ENCODE data around the gene SVOPL. TPM values are rescaled to one million over a fixed set of nuclear protein-coding genes. Genes with fewer than 3 reads are reported as not detected.
"Not testable (repeated sequence)": the region's sequence is repeated elsewhere in the genome, so short reads cannot be mapped to it uniquely, and the experiment has no call there.

Gene SVOPL
- total RNA-seq, 1 donor from 2014 or later: not detected

DNA sequence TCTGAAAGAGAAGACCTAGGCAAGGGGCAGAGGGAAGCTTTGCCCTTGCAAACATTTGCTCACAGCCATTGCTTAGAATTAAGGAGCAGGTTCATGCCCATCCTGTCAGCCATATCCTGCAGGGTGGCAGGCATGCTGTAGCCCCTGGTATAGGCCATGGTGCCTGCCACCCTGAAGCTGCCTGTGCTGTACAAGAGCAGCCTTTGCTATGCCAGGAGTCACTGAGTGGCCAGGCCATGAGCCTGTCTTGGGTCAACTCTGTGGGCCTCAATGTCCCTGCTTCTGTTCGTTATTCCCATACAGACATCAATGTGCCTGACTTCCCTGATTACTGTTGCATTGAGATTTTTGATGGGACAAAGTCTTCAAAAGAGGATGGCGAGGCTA, 368 bp upstream of the SVOPL start:
- DNase-seq (ENCODE audit: low read depth, low spot score): no peak
- TF ChIP-seq, protein P1, sequence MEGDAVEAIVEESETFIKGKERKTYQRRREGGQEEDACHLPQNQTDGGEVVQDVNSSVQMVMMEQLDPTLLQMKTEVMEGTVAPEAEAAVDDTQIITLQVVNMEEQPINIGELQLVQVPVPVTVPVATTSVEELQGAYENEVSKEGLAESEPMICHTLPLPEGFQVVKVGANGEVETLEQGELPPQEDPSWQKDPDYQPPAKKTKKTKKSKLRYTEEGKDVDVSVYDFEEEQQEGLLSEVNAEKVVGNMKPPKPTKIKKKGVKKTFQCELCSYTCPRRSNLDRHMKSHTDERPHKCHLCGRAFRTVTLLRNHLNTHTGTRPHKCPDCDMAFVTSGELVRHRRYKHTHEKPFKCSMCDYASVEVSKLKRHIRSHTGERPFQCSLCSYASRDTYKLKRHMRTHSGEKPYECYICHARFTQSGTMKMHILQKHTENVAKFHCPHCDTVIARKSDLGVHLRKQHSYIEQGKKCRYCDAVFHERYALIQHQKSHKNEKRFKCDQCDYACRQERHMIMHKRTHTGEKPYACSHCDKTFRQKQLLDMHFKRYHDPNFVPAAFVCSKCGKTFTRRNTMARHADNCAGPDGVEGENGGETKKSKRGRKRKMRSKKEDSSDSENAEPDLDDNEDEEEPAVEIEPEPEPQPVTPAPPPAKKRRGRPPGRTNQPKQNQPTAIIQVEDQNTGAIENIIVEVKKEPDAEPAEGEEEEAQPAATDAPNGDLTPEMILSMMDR (conservative IDR thresholded peaks at IDR 0.05): no peak
- Mint-ChIP-seq H3K27ac (ENCODE audit: unreplicated experiment) (no peak overlapping the region), H3K27me3 (ENCODE audit: low read depth) (peaks cover 11% of the 10 kb centered on the region), H3K9me3 (no peaks in the 10 kb centered on the region), H3K4me3 (no peak overlapping the region), H3K36me3 (ENCODE audit: low read depth) (no peaks in the 10 kb centered on the region), H3K4me1 (no peaks in the 10 kb centered on the region)

DNA sequence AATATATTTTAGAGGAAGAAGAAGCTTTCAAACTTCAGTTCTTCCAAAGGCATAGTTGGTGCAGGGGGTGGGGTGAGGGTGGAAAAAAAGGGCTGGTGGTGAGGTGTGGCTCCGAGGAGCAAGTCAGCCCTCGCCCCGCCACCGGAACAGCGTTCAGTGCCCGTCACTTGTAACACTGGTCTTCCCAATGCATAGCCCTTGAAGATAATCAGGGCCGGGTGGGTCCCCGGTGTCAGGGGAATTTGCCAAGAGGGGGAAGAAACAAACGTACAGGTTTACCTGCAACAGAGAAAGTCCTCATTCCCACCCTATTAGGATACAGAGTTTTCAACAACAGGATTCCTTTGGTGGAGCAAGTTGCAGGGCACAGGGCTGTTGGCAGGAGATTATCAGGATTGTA, 1.5 kb downstream of the SVOPL start:
- Mint-ChIP-seq H3K27ac (ENCODE audit: unreplicated experiment) (no peak overlapping the region), H3K27me3 (ENCODE audit: low read depth) (peaks cover 11% of the 10 kb centered on the region), H3K9me3 (no peaks in the 10 kb centered on the region), H3K36me3 (ENCODE audit: low read depth) (no peaks in the 10 kb centered on the region), H3K4me3 (no peak overlapping the region), H3K4me1 (no peaks in the 10 kb centered on the region)
- DNase-seq (ENCODE audit: low read depth, low spot score): no peak
- TF ChIP-seq, protein P1 (conservative IDR thresholded peaks at IDR 0.05): no peak

DNA sequence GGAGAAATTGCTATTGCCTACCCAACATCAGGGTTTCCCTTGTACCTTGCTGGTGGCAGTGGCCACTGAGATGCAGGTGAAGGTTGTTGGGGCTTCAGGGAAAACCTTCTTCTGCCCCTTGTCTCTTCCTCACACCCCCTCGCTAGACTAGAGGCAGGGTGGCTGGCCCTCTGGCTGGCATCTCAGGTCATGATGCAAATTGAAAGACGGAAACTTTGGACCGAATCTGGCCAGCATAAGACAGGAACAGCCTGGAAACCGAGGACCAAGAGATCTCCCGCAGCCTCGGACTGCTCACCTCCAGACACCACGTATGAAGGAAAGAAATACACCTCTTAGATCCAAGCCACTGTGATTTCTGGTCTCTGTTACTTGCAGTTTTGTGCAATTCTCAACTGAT, 2.9 kb downstream of the SVOPL start:
- Mint-ChIP-seq H3K9me3 (no peaks in the 10 kb centered on the region), H3K4me1 (no peaks in the 10 kb centered on the region), H3K36me3 (ENCODE audit: low read depth) (no peaks in the 10 kb centered on the region), H3K27me3 (ENCODE audit: low read depth) (peaks cover 11% of the 10 kb centered on the region), H3K4me3 (no peak overlapping the region), H3K27ac (ENCODE audit: unreplicated experiment) (no peak overlapping the region)
- DNase-seq (ENCODE audit: low read depth, low spot score): no peak
- TF ChIP-seq, protein P1 (conservative IDR thresholded peaks at IDR 0.05): no peak

DNA sequence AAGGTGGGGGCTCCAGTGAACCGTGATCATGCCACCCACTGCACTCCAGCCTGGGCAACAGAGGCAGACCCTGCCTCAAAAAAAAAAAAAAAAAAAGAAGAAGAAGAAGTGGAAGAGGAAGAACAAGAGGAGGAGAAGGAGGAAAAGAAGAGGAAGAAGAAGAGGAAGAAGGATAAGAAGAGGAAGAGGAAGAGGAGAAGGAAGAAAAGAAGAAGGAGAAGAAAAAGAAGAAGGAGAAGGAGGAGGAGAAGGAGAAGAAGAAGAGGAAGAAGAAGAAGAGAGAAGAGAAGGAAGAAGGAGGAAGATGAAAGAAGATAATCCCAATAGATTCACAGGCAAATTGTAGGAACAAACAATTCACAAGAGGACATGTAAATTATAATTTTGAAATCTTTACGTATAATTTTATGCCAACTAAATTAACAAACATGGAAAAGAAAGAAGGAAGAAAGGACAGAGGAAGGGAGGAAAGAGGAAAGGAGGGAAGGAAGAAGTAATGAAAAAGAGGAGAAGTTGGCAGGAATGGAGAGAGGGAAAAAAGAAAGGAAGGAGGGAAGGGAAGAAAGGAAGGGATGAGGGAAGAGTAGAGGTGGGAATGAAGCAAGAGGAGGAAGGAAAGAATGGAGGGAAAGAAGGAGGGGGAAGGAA, 3.5 kb downstream of the SVOPL start:
- Mint-ChIP-seq H3K27me3 (ENCODE audit: low read depth) (peaks cover 11% of the 10 kb centered on the region), H3K27ac (ENCODE audit: unreplicated experiment) (no peak overlapping the region), H3K4me1 (no peaks in the 10 kb centered on the region), H3K9me3 (no peaks in the 10 kb centered on the region), H3K4me3 (no peak overlapping the region), H3K36me3 (ENCODE audit: low read depth) (no peaks in the 10 kb centered on the region)
- TF ChIP-seq, protein P1 (conservative IDR thresholded peaks at IDR 0.05): no peak
- DNase-seq (ENCODE audit: low read depth, low spot score): no peak

DNA sequence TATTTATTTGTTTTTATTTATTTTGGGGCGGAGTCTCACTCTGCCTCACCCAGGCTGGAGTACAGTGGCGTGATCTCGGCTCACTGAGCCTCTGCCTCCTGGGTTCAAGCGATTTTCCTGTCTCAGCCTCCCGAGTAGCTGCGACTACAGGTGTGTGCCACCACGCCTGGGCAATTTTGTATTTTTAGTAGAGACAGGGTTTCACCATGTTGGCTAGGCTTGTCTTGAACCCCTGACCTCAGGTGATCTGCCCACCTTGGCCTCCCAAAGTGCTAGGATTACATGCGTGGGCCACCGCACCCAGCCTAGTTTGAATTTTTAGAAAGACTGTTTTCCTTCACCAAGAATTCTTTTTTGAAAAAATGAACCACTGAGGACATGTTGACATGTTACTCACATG, 5.4 kb downstream of the SVOPL start:
- not testable (repeated sequence) for DNase-seq (ENCODE audit: low read depth, low spot score); H3K9me3 Mint-ChIP-seq; H3K36me3 Mint-ChIP-seq (ENCODE audit: low read depth); H3K4me3 Mint-ChIP-seq; H3K4me1 Mint-ChIP-seq; H3K27ac Mint-ChIP-seq (ENCODE audit: unreplicated experiment)
- peaks cover 11% of the 10 kb centered on the region for H3K27me3 Mint-ChIP-seq (ENCODE audit: low read depth)

DNA sequence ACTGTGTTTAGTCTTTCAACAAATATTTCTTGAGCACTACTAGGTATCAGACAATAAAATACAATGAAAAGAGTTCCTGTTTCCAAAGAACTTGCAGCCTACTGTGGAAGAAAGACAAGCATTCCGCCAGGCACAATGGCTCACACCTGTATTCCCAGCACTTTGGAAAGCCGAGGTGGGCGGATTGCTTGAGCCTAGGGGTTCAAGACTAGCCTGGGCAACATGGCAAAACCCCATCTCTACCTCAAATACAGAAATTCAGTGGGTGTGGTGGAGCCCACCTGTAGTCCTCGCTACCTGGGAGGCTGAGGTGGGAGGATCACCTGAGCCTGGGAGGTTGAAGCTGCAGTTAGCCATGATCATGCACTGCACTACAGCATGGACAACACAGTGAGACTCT, 6.1 kb downstream of the SVOPL start:
- no peak overlapping the region for H3K27ac Mint-ChIP-seq (ENCODE audit: unreplicated experiment)
- DNase-seq (ENCODE audit: low read depth, low spot score): no peak
- peaks cover 11% of the 10 kb centered on the region for H3K27me3 Mint-ChIP-seq (ENCODE audit: low read depth)
- no peak overlapping the region for H3K4me3 Mint-ChIP-seq
- TF ChIP-seq, protein P1 (conservative IDR thresholded peaks at IDR 0.05): no peak
- H3K9me3 Mint-ChIP-seq: no peaks in the 10 kb centered on the region
- H3K4me1 Mint-ChIP-seq: no peaks in the 10 kb centered on the region
- H3K36me3 Mint-ChIP-seq (ENCODE audit: low read depth): no peaks in the 10 kb centered on the region
